Activated CD8-positive, alpha-beta memory T cell treated with anti-CD3 and anti-CD28 coated beads, Interleukin-2, amount 50 U/mL, for 24 hours (primary cell): ENCODE data around the gene LRRC28.

Source experiments
- DNase-seq: peaks from one replicate; pipeline ENCODE4 v3.0.0-alpha.2; 2020; ENCODE audit errors: extremely low read depth

The LRRC28 gene

GRCh38 chr15:99416191-99417188 lies 165.2 kb downstream of the LRRC28 start:
- no peak for DNase-seq

GRCh38 chr15:99421172-99421656 lies 169.9 kb downstream of the LRRC28 start:
- DNase-seq: no peak

DNA sequence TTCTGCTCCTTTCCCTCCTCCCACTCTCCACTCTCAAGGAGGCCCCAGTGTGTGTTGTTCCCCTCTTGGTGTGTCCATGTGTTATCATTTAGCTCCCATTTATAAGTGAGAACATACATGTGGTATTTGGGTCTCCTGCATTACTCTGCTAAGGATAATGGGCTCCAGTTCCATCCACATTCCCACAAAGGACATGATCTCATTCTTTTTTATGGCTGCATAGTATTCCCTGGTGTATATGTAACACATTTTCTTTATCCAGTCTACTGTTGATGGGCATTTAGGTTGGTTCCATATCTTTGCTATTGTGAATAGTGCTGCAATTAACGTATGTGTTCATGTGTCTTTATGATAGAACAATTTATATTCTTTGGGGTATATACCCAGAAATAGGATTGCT lies 170.5 kb downstream of the LRRC28 start:
- no peak for DNase-seq

DNA sequence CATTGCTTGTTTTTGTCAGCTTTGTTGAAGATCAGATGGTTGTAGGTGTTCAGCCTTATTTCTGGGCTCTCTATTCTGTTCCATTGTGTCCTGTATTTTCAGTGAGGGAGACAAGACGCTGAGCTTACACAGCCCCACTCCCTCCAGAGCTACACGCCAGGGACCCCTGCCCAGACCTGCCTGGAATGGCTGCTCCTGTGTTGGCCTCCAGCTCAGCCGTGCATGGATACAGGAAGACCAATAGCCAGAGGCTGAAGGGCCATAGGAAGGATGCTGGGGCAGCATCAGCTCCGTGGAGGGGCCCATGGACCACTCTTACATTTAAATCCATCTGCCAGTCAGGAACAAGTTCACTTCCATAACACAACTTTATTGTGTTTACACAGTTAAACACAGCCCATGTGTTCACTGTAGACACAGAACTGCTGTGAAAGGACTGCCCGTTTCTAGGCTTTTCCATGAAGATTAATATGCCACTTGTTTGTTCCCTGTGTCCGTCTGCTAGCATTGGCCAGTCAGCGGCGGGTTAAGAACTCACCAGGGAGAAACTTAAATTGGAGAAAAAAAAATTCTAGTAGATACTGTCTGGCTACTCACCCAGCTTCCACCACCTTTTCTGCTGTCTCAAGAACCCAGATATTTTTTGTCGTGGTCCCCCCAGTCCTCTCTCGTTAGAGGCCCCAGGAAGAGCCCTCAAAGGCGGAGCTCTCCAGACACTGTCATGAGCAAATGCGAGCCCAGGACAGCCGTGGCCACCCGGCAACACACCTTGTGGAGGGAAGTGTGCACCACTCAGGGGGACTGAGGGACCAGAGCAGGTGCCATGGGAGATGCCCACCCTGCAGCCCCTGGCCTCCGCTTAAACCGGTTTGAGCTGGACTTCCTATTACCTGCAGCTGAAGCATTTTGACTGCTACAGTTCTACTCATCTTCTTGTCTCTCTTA lies 172.2 kb downstream of the LRRC28 start:
- DNase-seq: no peak

DNA sequence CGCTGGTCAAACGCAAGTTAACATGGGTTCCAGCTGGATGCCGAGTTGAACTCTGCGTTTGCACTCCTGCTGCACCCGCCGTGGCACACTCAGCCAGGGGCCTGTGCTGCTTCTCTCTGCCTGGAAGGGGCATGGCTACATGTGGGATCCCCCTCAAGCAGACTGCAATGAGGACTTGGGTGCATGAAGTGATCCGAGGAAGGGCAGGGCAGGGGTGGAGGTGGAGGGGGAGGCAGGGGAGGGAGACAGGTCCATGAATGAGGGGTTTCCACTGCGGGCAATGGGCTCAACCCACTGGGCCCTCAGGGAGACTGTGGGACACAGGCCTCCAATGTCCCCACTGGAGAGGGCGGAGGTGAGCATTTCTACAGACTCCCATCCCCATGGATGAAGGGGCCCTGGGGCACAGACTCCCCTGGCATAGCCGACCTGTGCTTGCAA lies 172.9 kb downstream of the LRRC28 start:
- DNase-seq: no peak

DNA sequence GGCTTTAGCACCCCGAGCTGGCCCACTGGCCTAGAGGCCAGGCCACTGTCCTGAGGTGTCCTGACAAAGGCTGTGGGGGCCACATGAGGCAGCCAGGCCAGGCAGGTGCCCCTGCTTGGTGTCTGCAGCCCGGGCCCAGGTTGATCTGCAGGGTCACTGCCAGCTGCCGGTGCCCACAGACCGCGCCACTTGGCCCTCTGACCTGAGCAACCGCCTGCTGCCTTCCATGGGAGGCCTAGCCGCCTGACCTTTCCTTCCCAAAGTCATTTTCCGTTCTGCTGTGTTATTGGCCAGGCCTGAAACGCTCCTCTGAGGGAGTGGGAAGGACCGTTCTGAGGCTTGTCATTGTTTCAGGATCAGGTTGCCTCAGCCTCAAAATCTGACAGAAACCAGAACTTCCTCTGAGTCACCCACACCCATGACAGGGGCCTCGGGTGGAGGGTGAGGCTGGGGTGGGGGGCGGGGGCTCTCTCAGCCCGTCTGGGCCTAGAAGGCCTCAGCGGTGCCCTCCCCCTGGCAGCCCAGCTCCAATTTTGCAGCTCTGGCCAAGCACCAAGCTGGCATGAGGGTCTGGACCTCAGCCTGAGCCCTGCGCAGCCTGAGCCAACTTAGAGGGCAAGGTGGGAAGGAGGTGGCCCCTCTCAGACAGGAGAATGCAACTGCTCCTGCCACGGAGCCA lies 173.8 kb downstream of the LRRC28 start:
- peak; percentile 20 for DNase-seq

- DNase-seq: no peak
Measured at GRCh38 chr15:99425657-99426301, 174.5 kb downstream of the LRRC28 start.

DNA sequence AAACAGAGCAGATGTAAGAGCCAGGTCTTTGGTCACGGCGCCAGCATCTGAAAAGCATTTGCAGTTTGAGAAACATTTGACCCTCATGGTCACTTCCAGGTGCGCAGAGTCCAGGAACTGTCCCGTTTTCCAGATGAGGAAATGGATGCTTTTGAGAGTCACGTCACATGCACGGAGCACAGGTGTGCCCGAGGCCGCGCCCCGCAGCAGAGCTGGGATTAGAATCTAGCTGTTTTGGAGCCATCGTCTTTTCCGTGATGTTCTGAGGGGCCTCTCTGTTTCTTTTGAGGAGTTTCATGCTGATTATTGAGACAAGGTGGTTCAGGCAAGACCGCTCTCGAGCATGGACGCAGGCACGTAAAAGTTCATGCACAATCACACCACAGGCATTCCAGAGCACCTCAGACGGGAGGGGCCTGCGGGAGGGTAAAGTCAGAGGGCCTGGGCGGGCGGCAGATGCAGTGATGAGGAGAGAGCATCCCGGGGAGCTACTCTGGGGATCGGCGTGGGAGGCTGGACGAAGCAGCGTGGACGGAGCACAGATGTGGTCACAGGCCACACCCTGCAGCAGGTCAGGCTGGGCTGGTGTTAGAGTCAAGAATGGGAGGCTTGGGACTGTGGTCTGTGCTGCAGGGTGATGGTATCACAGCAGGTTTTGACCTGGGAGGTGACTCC lies 175.3 kb downstream of the LRRC28 start:
- DNase-seq: no peak

DNA sequence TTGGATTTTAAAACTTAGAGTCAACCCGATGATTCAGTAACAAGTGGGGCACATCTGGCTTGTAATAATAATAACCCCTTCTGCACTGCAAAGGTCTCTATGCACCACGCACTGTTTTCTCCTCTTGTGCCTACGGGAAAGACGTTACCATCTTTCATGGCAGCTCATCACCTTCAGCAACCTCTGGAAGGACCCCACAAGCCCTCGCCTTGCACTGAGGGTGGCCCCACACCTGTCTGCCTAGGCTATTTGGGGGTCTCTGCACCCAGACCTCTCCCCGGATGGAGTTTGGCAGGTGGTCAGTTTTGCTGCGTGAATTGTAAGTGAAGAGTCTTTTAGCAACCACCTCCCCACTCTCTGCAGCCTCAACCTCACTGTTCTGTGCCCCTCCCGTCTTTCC lies 175.9 kb downstream of the LRRC28 start:
- DNase-seq: no peak

DNA sequence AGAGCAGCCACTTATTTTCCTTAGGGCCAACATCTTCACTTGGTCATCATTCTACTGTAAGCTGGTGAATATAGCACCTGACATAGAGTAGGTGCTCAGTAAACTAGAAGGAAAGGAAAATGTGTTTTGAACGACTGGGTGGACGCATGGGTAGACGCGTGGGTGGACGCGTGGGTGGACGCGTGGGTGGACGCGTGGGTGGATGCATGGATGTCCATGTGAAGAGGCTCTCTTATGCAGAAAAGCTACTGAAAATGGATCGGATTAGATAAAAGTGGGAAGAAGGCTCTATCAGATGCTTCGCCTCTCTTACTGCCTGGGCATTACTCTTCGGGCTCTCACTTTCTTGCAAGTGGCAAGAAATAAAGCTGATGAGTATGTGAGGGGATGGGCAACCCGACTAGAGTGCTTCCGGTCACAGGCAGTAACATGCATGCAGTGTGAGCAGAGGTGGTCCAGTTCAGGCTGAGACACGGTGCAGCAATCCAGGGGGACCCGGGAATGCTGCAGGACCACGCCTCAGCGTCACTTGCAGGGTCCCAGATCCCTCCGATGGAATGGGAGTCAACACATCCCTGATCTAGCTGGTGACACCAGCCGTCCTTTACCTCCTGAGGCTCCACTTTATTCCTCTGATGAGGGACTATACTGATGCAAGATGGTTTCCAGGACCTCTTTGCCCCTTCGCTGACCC lies 176.5 kb downstream of the LRRC28 start:
- no peak for DNase-seq

DNA sequence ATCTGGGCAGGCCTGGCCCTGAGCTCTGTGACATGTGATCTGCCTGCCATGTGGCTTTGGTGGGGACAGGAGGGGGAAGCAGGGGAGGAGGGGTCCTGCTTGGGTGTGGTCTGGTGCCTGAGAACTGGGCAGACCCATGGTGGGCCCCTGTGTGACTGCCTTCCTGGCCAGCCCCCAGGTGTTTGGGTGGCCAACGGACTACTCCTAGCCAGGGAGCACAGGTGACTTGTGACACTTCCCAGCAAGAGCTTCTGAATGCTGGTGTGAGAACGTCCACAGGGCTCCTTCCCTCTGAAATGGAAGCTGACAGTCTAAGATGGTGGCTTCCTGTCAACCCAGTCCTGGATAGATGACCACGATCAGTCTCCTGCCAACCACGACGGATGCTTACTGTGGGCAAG lies 178.4 kb downstream of the LRRC28 start:
- no peak for DNase-seq

DNA sequence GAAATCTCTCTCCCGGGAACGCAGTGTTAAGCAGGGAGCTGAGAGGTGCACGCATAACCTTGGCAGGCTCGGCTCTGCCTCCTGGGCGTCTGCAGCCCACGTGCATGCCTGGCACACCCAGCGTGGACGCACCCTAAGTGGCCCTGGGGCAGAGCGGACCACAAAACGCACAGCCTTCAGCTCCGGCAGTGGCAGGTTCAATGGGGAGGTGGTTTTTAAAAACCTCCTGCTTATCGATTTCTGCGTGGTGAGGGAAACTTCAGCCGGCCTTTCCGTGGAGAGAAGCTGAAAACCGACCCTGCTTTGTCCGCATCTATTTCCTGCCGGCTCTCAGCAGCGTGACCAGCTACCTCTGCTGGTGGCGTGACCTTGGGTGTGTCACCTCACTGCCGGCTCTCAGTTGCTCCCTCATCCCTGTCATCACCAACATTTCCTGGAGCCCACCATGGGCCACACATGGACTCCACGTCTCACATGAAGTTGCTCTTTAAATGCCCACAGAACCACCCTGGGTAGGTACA lies 179.7 kb downstream of the LRRC28 start:
- no peak for DNase-seq

DNA sequence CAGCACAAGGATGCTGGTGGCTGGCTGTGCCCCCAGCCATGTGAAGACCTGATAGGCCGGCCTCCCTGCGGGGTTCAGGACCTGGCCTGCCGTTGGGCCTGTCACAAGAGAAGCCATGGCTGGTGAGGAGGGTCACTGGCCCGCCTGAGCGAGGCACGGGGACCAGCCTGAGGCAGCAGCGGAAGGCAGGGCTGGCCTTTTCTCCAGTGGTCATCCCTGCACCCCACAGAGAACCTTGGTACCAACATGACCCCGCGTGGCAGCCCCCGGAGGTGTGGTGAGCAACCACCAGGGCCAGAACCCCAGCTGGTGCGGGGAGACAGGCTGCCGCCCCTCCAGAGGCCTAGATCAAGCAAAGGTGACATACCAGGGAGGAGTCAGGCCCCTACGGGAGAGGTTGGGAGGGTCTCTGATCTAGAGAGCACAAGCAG lies 180.4 kb downstream of the LRRC28 start:
- DNase-seq: no peak

DNA sequence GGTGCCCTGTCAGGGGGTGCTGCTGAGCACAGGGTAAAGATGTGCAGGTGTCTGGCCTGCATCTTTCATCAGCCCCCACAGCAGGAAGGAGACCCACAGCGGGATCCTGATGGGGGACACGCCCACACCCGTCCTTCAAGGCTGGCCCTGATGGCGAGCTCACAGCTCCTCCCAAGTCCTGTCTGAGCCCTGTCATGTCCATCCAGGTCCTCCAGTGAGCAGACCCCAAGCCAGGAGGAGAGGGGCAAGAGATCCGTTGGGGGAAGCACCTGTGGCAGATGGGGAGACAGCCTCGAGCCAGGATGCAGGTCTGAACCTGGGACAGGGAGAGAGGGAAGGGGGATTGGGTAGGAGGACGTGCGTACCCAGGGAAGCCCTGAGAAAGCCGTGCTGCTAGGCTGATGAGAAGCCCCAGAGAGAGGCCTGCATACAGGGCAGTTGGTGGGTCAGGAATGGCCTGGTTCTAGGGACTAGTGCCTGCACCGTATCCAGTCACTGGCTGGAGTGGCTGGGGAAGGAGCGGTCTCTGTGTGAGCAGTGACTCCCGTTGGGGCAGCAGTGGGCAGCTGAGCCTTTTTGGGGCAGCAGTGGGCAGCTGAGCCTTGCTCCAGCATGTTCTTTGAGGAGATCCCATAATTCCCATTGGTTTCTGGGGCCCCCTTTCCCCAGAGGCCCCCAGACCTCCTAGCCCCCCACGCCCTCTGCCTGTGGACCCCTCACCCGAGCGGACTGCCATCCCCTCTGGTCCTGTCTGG lies 181.2 kb downstream of the LRRC28 start:
- no peak for DNase-seq

DNA sequence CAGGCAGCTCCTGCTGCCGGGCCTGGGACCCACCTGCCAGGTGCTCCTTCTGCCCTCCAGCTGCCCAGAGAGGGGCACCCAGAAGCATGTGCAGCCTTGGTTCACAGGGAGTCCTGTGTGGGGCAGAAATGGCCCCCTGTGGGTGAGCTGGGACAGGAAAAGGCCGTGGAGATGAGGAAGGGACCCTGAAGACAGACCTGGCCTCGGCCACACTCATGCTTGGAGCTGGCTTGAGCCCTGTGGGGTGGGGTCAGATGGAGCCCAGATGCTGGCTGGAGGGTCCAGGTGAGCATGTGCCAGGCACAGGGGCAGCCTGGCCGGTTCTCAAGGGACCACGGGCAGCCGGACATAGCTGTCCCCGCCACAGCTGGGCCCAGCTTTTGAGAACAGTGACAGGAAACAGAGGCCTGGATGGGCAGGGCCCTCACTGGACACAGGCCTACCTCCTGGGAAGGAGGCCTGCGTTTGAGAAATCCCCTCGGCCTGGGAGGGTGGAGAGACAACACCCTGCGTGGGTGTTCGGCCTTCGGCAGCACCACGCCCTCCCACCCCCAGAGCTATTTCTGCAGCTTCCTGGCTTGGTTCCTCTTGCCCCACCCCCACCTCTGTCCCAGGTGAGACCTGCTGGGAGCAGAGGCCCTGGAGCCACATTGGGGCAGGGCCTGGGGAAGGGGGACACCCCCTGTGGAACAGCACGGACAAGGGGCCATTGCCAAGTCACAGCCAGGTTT lies 181.9 kb downstream of the LRRC28 start:
- DNase-seq: no peak

GRCh38 chr15:99433757-99434450 lies 182.6 kb downstream of the LRRC28 start:
- no peak for DNase-seq

GRCh38 chr15:99434506-99435112 lies 183.3 kb downstream of the LRRC28 start:
- no peak for DNase-seq
